ENCODE data around the gene RYR1. TPM values are rescaled to one million over a fixed set of nuclear protein-coding genes. Genes with fewer than 3 reads are reported as not detected.

Gene RYR1
- total RNA-seq, 4 donors from 2014 or later: 8.4 to 35.1 (median 16.6) TPM

- intact Hi-C loops (cut with DNase I; ENCODE audit: low total_unique reads): no loop called here
- DNase-seq (ENCODE audit: low spot score in 2 of 2): no peak
- no peak overlapping the region for H3K4me3 ChIP-seq (ENCODE audit: low read depth, poor library complexity, severe bottlenecking)
- WGBS, 2 donors: 78 to 82% methylated on average over 30 of the region's 30 CpGs
- TF ChIP-seq CTCF (IDR thresholded peaks at IDR 0.05): no peak
- TF ChIP-seq POLR2A (IDR thresholded peaks at IDR 0.05): no peak
Measured at GRCh38 chr19:38496603-38497487, 63.4 kb downstream of the RYR1 start.

DNA sequence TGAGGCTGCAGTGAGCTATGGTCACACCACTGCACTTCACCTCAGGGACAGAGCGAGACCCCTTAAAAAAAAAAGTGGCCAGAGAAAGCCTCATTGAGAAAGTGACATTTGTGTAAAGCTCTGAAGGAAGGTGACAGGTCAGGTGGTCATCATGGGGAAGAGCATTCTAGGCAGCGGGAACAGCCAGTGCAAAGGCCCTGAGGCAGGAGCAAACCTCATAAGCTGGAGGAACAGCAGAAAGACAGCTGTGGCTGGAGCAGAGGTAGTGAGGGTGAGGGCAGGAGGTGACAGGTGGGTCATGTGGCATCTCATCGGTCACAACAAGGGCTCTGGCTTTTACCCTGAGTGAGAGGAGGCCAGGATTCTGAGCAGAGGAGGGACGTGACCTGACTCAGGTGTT lies 64.4 kb downstream of the RYR1 start:
- no peak overlapping the region for H3K4me3 ChIP-seq (ENCODE audit: low read depth, poor library complexity, severe bottlenecking)
- intact Hi-C loops (cut with DNase I; ENCODE audit: low total_unique reads): no loop called here
- WGBS, 2 donors: 83 to 94% methylated on average over 4 of the region's 4 CpGs
- DNase-seq (ENCODE audit: low spot score in 2 of 2): no peak
- TF ChIP-seq CTCF (IDR thresholded peaks at IDR 0.05): no peak
- no peak for TF ChIP-seq POLR2A (IDR thresholded peaks at IDR 0.05)

- no peak for DNase-seq (ENCODE audit: low spot score in 2 of 2)
- TF ChIP-seq POLR2A (IDR thresholded peaks at IDR 0.05) (no peak), CTCF (IDR thresholded peaks at IDR 0.05) (no peak)
- H3K4me3 ChIP-seq (ENCODE audit: low read depth, poor library complexity, severe bottlenecking): no peak overlapping the region
- WGBS, 2 donors: 90 to 95% methylated on average over 21 of the region's 21 CpGs
- intact Hi-C loops (cut with DNase I; ENCODE audit: low total_unique reads): no loop called here
Measured at GRCh38 chr19:38499532-38499931, 66.0 kb downstream of the RYR1 start.

GRCh38 chr19:38500450-38500849 lies 67.0 kb downstream of the RYR1 start:
- no peak for TF ChIP-seq CTCF (IDR thresholded peaks at IDR 0.05)
- TF ChIP-seq POLR2A (IDR thresholded peaks at IDR 0.05): no peak
- intact Hi-C loops (cut with DNase I; ENCODE audit: low total_unique reads): no loop called here
- DNase-seq (ENCODE audit: low spot score in 2 of 2): no peak
- 79 to 84% methylated on average over 11 of the region's 11 CpGs for WGBS, 2 donors
- H3K4me3 ChIP-seq (ENCODE audit: low read depth, poor library complexity, severe bottlenecking): no peak overlapping the region

GRCh38 chr19:38502410-38503076 lies 69.1 kb downstream of the RYR1 start:
- intact Hi-C loops (cut with DNase I; ENCODE audit: low total_unique reads): no loop called here
- no peak overlapping the region for H3K4me3 ChIP-seq (ENCODE audit: low read depth, poor library complexity, severe bottlenecking)
- TF ChIP-seq POLR2A (IDR thresholded peaks at IDR 0.05) (no peak), CTCF (IDR thresholded peaks at IDR 0.05) (no peak)
- no peak for DNase-seq (ENCODE audit: low spot score in 2 of 2)
- 90 to 92% methylated on average over 27 to 41 of the region's 41 CpGs for WGBS, 2 donors

All from lower leg skin (tissue), 4 donors.